Fibroblast of pulmonary artery (primary cell): Measurements from ENCODE around the gene FBLIM1.

ENCODE experiments used
- DNase-seq: peaks from one replicate; pipeline ENCODE4 v3.0.0-alpha.2; 2010; ENCODE audit warnings: low read depth
- H3K4me3 ChIP-seq: replicated peaks from 2 replicates; pipeline ENCODE4 v1.5.1; 2011; ENCODE audit warnings: low read depth, mild to moderate bottlenecking, control low read depth, low read length, moderate library complexity
- TF ChIP-seq, protein P1 (sequence below): IDR thresholded peaks from 2 replicates; pipeline ENCODE4 v1.5.1; 2011; ENCODE audit warnings: mild to moderate bottlenecking, control low read depth, low read length, inconsistent platforms; ENCODE audit errors: missing control alignments

Gene FBLIM1

DNA sequence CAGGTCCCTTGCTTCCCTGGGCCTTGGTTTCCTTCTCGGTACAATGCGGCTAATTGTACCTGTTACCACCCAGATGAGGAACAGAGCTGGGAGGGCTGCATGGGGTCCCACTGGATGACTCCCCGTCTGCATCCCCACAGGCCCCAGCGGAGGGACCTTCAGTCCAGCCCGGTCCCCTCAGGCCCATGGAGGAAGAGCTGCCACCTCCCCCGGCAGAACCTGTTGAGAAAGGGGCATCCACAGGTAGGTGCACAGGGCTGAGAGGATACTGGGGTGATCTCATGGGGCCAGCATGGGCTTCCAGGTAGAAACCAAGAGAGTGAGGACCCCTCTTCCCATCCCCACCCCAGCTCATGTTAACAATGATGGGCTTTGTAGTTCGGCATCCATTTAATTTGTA is 9.8 kb downstream of the FBLIM1 start:
- TF ChIP-seq, protein P1, sequence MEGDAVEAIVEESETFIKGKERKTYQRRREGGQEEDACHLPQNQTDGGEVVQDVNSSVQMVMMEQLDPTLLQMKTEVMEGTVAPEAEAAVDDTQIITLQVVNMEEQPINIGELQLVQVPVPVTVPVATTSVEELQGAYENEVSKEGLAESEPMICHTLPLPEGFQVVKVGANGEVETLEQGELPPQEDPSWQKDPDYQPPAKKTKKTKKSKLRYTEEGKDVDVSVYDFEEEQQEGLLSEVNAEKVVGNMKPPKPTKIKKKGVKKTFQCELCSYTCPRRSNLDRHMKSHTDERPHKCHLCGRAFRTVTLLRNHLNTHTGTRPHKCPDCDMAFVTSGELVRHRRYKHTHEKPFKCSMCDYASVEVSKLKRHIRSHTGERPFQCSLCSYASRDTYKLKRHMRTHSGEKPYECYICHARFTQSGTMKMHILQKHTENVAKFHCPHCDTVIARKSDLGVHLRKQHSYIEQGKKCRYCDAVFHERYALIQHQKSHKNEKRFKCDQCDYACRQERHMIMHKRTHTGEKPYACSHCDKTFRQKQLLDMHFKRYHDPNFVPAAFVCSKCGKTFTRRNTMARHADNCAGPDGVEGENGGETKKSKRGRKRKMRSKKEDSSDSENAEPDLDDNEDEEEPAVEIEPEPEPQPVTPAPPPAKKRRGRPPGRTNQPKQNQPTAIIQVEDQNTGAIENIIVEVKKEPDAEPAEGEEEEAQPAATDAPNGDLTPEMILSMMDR = no peak
- no peak overlapping the region for H3K4me3 ChIP-seq
- no peak for DNase-seq

DNA sequence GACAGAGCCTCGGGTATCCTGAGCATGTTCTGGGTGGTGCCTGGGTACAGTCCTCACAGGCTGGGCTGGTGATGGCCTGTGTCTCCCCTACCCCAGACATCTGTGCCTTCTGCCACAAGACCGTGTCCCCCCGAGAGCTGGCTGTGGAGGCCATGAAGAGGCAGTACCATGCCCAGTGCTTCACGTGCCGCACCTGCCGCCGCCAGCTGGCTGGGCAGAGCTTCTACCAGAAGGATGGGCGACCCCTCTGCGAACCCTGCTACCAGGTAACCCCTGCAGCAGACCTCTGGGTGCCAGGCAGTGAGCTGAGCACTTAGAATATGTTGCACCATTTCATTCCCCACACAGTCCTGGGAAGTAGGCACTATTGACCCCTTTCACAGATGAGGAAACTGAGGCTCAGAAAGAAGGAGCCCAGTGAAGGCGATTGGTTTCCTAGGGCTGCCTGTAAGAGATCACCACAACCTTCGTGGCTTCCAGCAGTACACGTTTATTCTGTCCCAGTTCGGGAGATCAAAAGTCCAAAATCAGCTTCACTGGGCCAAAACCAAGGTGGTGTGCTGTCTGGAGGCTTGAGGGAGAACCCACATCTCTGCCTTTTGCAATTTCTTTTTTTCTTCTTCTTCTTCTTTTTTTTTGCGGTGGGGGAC is 11.8 kb downstream of the FBLIM1 start:
- H3K4me3 ChIP-seq = no peak overlapping the region
- DNase-seq = no peak
- TF ChIP-seq, protein P1 = no peak

DNA sequence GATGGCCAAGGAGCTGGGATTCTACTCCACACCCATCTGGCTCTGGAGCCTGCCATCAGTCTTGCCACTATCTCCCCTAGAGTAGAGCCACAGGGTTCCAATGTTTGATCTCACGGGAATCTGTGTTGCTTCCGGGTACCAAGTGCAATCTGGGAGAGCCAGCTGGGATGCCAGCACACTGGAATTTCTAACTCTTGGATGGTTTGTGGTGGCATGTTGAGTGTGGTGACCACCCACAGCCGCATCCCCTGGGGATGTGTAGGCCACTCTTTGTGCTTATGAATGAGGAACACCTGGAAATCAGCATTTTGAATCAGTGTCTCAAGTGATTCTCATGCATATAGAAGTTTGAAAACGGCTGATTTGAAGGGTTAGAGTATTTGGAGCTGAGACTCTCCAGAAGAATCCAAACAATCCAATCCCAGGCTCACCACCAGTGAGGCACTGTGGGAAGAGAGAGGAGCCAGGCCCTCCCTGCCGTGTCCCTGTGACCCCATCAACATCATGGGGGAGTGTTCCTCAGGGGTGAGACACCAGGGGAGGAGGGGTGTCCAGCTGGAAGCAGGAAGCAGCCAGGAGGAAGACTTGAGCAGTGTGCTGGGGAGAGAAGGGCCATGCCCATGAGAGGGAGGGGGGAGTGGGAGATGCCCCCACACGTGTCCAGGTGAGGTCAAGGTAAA is 13.4 kb downstream of the FBLIM1 start:
- DNase-seq = no peak
- TF ChIP-seq, protein P1 = no peak
- H3K4me3 ChIP-seq = no peak overlapping the region

DNA sequence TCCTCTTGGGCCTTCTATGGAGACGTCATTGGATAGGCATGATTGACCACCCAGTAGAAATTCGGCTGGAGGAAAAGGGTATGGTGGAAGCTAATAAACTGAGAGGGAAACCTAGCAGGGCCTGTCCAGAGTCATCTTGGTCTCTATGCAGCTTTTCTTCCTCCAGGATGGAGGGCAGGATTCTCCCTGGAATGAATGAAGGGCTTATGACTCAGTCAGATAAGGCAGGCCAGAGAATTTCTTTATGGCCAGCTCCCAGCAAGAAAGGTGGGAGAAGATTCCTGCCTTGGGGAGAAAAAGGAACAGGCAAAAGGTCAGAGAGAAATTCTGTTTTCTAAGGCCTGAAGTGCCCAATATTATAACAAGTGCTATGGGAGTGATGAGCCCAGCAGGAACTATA is 17.1 kb downstream of the FBLIM1 start:
- H3K4me3 ChIP-seq = no peak overlapping the region
- no peak for DNase-seq
- TF ChIP-seq, protein P1 = no peak

DNA sequence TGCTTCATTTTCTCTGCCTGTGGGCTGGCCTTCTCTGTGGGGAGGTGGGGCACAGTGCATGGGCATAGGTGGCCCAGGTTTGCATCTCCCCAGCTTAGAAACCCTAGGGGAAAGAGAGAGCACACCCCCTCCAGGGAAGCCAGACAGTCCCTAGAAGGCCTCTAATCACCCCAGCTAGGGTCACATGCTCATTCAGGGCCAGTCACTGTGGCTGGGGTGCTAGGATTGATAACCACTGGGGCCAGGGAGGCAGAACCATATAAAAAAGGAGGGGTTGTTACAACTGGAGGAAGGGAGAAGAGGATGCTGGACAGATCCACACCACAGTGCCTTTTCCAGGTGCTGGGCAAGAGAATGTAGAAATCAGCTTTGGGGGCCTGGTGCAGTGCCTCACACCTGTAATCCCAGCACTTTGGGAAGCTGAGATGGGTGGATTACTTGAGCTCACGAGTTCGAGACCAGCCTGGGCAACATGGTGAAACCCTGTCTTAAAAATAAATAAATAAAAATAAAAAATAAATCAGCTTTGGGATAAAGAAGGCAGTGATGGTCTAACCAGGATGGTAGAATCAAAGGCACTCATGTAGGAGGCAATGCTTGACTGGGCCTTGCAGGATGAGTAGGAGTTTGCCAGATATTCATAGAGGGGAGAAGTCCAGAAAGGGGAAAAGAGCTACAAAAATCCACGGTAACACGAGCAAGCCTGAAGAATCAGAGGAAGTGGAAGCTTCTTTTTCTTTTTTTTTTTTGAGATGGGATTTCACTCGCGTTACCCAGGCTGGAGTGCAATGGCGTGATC is 19.5 kb downstream of the FBLIM1 start:
- no peak overlapping the region for H3K4me3 ChIP-seq
- DNase-seq = no peak
- TF ChIP-seq, protein P1 = no peak

DNA sequence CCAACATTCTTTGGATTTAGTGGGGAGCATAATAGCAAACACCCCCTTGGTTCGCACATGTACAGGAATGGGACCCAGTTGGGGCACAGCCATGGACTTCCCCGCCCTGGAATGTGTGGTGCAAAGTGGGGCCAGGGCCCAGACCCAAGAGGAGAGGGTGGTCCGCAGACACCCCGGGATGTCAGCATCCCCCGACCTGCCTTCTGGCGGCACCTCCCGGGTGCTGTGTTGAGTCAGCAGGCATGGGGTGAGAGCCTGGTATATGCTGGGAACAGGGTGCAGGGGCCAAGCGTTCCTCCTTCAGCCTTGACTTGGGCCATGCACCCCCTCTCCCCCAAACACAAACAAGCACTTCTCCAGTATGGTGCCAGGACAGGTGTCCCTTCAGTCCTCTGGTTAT is 27.1 kb downstream of the FBLIM1 start:
- TF ChIP-seq, protein P1 = no peak
- no peak for DNase-seq
- no peak overlapping the region for H3K4me3 ChIP-seq
